OCI-LY1 (cell line): ENCODE measurements around the gene COA1.

Experiments
- EZH2 ChIP-seq: fragments of 200-600 bp; sonication (generic), shearing (Covaris generic); IDR thresholded peaks from 2 replicates; pipeline ENCODE4 v1.8.0; 2017; ENCODE audit warnings: borderline replicate concordance, mixed run types, mild to moderate bottlenecking, antibody characterized with exemption, low read length, moderate library complexity, mixed read lengths
- TF ChIP-seq, protein P1 (sequence below): fragments of 200-600 bp; sonication (generic), shearing (Covaris generic); IDR thresholded peaks from 2 replicates; pipeline ENCODE4 v1.5.1; 2017; ENCODE audit warnings: mild to moderate bottlenecking, antibody characterized with exemption, low read length, moderate library complexity, mixed read lengths

GRCh38 chr7:43604251-43604650, 125.1 kb downstream of the COA1 start:
- TF ChIP-seq, protein P1, sequence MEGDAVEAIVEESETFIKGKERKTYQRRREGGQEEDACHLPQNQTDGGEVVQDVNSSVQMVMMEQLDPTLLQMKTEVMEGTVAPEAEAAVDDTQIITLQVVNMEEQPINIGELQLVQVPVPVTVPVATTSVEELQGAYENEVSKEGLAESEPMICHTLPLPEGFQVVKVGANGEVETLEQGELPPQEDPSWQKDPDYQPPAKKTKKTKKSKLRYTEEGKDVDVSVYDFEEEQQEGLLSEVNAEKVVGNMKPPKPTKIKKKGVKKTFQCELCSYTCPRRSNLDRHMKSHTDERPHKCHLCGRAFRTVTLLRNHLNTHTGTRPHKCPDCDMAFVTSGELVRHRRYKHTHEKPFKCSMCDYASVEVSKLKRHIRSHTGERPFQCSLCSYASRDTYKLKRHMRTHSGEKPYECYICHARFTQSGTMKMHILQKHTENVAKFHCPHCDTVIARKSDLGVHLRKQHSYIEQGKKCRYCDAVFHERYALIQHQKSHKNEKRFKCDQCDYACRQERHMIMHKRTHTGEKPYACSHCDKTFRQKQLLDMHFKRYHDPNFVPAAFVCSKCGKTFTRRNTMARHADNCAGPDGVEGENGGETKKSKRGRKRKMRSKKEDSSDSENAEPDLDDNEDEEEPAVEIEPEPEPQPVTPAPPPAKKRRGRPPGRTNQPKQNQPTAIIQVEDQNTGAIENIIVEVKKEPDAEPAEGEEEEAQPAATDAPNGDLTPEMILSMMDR = no peak
- no peak for TF ChIP-seq EZH2
